HS-27A (cell line): ENCODE results near the gene MIOX.

Experiments
- DNase-seq: peaks from one replicate; pipeline ENCODE4 v3.0.0-alpha.2; 2012; ENCODE audit warnings: low read depth, missing footprints

Gene MIOX

DNA sequence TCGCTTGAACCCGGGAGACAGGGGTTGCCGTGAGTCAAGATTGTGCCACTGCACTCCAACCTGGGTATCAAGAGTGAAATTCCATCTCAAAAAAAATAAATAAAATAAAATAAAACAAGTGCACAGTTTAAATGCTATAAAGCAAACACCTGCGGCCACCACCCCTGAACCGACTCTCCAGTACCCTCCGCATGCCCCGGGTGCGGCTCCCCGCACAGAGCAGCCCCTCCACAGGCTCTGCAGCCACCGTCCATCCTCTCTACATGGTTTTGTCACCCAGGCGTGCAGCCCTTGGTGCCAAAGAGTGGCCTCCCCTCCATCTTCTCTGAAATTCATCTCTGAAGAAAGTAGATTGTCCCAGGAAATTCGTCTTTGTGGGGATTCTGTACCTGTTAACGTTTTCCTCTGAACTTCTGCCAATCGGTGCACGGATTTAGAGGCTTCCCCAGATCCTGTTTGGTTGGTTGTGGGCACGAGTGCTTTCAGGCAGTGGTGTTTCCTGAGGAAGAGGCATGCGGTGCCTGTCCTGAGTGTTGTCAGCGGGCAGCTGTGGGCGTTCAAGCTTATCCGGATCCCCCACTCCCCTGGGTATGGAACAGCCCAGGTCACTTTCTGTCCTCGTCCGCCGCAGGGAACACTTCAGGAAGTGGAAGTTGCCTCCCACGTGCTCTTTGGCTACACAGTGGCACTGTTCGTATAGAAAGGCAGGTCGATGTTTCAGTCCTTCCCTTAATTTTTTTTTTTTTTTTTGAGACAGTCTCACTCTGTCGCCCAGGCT lies 4.1 kb downstream of the MIOX start:
- DNase-seq: no peak

DNA sequence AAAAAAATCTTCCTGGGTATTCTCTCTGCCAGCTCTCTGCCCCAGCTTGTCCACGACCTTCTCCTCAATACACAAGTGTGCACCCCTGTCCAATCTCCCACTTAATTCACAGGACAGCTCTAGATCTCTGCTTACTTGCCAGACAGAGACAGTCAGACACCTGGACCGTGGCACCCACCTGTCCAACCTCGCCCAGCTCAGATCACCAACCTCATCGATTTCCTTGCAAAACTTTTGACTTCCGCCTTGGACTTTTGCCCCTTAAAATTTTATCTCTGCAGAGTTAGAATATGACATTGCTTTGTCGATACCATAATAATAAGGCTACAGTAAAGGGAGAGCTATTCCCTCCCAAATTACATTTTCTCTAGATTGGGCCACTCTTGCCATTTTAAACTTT lies 10.4 kb downstream of the MIOX start:
- DNase-seq: no peak

DNA sequence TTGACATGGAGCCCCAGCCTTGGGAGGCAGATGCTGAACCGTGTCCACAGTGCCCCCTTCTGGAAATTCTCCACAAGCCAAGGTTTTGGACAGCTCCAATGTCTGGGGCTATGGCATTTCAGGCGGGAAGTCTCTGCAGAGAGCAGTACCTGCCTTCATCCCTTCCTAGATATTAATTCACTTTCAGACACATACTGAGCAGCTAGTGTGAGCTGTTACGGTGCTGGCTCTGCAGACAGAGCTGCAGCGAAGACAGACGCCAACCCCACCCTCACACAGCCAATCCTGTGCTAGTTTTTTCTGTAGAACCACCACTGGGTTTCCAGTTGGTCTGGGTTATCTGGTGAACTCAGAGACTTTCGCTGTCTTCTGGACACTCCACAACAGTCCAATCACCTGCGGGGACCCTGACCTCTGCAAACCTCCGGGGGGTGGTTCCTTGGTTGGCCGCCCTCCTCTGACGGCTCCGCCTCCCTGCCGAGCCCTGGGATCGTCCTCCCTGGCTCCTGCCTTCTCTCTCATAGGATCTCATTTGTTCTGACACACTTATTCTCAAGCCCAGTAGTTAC lies 11.7 kb downstream of the MIOX start:
- DNase-seq: no peak

DNA sequence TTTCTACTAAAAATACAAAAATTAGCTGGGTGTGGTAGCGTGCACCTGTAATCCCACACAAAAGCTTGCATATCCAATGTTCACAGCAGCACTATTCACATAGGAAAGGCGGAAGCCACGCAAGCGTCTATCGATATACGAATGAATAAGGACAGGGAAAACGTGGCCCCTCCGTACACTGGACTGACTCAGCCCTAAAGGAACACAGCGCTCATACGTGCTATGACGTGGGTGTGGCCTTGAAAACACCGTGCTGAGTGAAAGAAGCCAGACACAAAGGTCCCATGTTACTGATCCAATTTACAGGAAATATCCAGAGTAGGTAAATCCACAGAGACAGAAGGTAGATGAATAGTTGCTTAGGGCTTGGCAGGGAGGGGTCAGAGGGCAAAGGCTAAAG lies 13.8 kb downstream of the MIOX start:
- no peak for DNase-seq

DNA sequence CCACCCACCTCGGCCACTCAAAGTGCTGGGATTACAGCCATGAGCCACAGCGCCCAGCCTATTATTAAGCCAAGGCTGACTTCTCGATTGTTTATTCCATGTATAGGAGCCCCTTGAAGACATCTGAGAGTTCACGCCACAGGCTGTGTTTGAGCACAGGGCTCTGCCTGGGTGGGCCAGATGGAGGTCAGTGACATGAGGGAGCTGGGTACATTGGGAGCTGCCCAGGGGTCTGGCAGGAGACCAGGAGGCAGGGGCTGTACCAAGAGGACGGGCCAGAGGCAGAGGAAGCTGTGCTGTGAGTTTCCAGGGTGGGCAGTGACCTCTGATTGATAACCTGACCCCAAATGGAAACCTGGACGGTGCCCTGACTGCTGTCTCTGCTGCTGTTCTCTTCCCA lies 15.4 kb downstream of the MIOX start:
- DNase-seq: no peak

DNA sequence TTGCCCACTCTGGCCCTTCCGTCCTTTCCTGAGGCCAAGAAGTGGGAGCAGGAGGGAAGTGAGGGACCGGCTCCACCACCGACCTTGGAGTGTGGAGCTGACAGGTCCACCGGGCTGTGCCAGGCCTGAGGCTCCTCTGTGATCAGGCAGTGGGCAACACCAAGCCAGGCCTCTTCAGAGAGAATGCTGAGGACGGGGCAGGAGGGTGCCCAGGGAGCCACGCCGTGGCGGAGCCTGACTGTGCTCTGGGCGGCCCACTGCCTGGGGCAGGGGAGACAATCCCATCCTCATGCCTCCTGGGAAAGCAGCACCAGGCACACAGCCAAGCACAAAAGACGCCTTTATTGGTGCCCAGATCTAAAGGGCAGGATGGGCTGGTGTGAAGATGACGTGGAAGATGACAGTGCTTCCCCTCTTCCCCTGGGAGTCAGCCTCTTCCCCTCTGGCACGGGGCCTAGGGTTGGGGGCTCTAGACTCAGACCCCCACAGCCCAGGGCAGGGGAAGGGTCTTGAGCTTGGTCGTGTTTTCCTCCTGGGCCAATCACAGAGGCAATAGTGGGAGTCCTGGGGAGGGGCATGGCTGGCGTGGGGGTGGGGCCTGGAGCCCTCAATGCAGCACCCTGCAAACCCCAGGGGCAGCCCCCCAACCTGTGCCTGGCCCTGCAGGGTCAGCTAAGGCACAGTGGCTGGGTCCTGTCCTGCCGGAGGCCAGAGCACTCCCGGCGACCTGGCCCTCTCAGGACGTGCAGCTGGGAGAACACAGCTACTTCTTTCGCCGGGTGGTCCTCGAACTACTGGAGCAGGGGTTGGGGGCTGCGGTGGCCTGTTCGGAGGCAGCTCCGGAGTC lies 16.2 kb downstream of the MIOX start:
- no peak for DNase-seq

DNA sequence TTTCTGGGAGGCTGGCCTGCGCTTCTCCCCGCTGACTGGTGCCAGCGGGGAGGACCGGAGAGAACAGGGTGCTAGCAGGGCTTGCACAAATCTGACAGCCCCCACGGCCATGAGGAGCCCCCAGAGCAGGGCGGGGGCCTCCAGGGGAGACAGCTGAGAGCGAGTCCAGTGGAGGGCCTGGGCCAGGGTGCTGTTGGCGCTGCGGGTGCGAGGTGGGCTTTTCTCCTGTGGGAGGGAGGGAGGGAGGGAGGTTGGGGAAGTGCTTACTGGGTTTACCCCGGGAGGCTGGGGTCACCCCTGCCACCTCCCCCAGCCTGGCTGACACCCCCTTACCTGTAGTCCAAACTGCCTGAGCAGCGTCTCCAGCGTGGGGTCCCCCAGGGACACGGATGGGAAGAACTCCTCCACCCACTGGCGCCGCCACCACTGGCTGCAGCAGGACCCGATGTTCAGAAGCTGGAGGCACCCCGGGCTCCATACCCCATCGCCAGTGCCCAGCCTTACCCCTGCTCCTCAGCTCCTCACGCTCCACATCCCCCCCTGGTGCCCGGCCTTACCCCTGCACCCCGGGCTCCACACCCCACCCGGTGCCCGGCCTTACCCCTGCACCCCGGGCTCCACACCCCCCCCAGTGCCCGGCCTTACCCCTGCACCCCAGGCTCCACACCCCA lies 17.0 kb downstream of the MIOX start:
- no peak for DNase-seq

DNA sequence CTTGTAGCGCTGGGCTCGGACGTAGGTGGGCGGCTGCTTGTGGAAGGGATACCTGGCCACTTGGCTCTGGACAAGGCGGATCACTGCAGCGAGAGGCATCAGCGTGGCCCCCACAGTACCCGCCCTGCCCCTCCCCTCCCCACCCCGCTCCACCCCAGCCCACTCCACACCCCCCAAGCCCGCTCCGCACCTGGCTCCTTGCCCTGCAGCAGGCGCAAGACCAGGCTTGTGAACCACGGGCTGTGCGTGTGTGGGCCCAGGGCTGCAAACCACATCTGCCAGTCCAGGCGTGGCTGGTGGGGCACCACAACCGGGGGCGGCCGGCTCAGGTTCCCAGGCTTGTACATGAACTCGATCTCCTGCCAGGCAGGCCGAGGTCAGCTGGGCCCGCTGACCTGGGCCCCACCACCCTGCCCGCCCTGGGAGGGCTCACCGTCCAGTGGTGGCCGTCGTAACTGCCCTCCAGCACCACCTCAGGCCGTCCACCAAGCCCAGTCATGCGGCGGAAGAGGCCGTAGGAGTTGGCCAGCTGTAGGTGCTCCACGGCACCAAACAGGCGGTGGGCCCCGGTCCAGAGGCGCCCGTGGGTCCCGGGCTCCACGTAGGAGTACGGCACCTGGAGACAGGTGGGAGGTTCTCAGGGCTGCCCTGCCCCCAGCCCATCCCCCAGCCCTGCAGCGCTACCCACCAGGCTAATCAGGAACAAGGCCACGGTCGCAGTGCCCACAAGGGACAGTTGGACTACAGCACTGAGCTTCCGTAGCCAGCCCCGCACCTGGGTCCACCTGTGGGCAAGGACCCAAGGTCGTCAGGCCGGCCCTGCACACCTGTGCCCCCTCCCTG lies 17.9 kb downstream of the MIOX start:
- DNase-seq: no peak

DNA sequence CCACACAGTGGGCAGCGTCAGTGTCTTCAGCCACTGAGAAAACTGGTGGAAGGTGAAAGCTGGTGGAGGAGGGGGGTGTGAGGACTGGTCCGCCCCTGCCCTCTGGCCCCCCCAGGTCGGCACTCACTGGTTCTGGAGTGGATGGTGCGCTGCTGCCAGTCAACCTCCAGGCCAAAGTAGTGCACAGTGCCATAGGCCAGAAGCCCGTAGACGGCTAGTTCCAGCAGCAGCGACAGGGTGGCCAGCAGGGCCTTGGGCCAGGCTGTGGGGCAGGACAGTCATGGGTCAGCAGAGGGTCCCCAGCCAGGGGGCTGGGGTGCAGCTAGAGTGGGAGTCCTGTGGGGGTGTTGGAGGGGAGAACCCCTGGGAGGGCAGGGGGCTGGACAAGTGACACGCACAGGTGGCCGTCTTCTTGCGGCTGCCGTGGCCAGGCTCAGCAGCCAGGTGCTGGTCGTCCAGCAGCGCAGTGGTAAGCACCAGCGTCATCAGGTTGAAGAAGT lies 18.7 kb downstream of the MIOX start:
- no peak for DNase-seq

DNA sequence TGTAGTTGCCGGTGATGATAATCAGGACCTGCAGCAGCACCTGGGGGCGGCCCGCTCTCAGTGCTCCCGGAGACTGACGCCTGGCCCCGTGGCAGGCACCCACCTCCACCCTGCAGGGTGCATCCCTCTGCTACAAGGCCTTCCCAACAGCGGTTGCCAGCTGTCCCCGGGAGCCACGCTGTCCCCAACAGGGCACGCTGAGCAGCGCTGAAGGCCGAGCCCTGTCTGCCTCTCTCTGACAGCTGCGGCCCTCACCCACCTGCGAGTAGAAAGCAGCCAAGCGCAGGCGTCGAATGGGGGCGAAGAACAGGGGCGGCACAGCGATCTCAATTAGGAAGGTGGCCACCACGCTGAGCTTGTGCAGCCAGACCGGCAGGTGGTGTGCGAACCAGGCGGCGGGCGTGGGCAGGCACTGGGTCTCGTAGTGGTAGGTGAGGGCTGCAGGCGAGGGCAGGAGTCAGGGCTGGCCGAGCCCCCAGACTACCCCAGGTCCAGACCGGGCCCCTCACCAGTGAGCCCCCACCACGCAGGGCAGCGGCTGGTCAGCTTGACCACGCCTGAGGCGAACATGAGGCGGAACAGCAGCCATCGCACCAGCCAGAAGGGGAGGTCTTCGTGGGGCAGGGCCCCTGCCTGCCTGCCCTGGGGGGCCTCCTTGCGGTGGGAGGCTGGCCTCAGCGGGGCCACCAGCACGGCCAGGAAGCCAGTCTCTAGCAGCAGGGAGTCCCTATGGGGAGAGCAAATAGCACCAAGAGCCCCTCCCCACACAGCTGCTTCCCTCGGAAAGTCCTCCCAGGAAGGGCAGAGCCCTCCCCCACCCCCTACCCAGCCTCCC lies 19.3 kb downstream of the MIOX start:
- DNase-seq: no peak

DNA sequence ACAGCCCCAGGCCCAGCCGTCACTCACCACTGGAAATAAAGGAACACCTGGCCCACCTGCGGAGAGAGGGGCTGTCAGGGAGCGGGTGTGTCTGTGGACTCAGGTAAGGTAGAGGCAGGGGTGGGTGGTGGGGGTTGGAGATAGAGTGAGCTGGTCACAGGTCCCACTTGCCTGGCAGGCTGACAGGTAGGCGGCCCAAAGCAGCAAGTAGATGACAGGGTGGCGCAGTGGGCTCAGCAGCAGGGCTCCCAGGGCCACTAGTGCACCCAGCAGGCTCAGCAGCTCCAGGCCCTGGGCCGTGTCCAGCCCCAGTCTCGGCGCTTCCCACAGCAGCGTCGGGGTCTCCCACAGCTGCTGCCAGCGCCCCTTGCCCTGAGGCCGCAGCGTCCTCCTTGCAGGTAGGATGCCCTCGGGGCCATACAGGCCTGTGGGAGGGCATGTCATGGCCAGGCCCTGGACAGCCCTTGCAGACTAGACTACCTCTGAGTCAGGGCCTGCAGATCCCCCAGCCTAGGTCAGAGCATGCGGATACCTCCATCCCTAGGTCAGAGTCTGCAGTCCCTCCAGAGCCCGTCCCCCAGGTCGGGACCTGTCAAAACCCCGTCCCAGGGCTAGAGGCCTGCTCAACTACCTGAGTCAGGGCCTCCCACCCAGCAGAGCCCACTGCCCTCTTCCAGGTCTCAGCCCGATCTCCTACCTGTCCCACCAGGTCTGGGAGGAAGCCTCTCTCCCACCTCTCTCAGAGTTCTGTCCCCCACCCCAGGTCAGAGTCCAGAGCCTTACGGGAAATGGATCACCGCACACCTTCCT lies 20.2 kb downstream of the MIOX start:
- DNase-seq: no peak

DNA sequence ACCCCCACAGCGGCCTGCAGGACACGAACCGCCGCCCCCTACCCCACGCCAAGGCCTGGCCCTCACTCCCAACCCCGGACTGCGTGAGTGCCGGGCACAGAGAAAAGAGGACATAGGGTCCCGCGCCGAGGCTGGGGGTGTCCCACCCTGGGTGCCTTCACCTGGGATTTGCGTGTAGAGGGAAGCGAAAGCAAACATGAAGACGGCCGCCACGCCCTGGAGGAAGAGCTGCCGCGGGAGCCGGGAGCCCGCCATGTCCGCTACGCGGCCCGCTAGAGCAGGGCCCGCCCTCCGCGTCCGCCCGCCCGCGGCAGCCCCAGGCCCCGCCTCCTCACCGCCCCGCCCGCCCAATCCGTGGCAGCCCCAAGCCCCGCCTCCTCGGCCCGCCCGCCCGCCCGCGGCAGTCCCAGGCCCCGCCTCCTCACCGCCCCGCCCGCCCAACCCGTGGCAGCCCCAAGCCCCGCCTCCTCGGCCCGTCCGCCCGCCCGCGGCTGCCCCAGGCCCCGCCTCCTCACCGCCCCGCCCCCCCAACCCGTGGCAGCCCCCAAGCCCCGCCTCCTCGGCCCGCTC lies 20.8 kb downstream of the MIOX start, which contains the start of gene LMF2:
LMF2 (minus strand) TSS at position 282 of the 570 bp plus-strand sequence; CDS start at position 255, 27 bp downstream.
- no peak for DNase-seq

DNA sequence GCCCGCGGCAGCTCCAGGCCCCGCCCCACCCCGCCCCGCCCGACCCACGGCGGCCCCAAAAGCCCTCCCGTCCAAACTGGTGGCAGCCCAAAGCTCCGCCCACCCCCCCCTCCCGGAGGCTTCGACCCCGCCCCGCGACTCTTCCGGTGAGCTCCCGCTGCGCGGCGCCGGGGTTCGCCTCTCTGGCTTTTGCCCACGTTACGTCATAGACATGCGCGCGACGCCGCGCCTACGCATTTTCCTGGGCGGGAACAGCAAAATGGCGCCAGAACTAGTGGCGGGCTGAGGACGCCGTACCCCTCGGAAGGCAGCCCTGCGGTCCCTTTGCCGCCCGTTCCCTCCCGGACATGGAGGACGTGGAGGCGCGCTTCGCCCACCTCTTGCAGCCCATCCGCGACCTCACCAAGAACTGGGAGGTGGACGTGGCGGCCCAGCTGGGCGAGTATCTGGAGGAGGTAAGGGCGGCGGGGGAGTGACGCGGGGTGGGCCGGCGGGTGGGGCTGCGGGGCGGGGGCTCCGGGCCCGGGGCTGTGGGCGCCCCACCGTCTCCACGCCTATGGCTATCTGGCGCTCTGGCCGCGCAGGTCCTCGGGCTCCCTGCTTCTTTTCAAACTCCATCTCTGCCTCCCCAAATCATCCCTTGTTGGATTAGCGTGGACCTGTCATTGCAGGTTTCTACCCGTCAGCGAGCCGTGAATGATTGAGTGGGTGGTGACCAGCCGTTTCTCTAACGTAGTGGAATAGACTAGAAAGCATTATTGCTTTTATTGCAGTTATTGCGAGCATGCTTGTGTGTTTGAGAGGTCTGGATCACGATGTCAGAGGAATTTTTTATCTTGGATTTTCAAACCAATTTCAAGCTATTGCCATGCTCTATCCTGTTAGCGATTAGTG lies 21.6 kb downstream of the MIOX start, which contains the start of gene NCAPH2:
NCAPH2 (plus strand) TSS at position 234 of the 894 bp plus-strand sequence; CDS start at position 348, 114 bp downstream.
- peak; percentile 89 for DNase-seq

DNA sequence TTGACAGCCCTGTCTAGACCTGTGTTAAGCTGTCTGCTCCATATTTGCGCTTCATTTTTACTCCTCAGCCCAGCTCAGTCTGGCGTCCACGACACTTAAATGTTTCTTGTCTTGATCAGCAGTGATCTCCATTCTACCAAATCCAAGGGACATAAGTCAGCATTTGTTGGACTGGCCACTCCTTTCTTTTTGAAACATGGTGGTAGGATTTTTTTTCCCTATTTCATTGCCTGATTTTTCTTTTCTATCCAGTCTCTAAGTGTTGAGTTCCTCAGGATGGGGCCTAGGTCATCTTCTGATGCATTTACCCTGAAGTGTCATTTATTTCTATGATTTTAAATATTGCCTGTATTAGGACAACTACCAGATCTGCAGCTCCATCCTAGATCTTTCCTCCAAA lies 22.2 kb downstream of the MIOX start:
- no peak for DNase-seq

DNA sequence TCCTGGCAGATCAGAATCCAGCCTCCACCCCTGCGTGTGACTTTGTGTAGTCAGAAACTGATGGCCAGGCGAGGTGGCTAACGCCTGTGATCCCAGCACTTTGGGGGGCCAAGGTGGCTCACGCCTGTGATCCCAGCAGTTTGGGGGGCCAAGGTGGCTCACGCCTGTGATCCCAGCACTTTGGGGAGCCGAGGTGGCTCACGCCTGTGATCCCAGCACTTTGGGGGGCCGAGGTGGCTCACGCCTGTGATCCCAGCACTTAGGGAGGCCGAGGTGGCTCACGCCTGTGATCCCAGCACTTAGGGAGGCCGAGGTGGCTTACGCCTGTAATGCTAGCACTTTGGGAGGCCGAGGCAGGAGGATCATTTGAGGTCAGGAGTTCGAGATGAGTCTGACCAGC lies 26.5 kb downstream of the MIOX start:
- DNase-seq: no peak

DNA sequence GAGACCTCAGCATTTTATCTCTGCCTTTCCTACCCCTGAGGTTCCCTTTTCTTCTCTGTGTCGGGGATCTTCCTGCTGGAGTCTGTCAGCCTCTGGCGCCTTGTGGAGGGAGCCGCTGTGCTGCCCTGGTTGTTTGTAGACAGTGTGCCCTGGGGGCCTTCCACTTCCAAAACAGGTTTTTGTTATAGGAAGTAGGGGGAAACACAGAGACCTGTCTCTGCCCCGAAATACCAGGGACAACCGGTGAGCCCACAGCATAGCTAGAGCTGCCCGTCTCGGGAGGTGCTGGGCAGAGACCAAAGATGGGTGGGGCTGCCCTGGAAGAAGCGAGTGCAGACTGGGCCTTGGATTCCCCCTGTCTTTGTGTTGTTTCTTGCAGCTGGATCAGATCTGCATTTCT lies 29.4 kb downstream of the MIOX start:
- no peak for DNase-seq

DNA sequence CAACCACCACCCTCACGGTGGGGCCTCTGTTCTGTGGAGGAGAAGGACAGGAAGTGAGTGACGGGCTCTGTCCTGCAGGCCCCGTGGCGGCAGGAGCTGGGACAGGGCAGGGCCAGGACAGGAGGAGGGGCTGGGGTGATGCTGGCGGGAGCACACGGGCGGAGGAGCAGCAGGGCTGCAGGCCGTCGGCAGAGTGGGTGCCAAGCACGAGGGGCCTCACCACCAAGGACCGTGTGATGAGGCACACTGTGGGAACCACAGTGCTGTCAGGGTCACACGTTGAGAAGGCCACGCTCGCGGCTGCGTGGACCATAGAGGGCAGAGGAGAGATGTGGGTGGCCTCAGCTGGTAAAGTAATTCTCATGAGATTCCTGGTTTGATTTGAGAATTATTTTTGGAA lies 30.2 kb downstream of the MIOX start:
- DNase-seq: no peak
